GM11168 (cell line): Measurements from ENCODE around the gene ADK.

Experiments
- in situ Hi-C: fragments of 300-500 bp; cut with MboI; formaldehyde crosslinking; loops from one replicate; pipeline ENCODE4 v1.12.0; 2022; ENCODE audit warnings: low sequenced_read_pairs; ENCODE audit not compliant: unreplicated experiment

Gene ADK

GRCh38 chr10:74139981-74140380 lies 11.0 kb upstream of the ADK start:
- in situ Hi-C loops: loop anchor here (10.0 kb wide), 2 partner anchors 85 to 625 kb away; no protein-coding TSS in a partner anchor

- in situ Hi-C loops: loop anchor here (10.0 kb wide), 1 partner anchor 84 kb away; no protein-coding TSS in a partner anchor
These were observed 10.5 kb upstream of the ADK start for GRCh38 chr10:74140553-74140952.

- in situ Hi-C loops: loop anchor here (10.0 kb wide), 1 partner anchor 80 kb away; no protein-coding TSS in a partner anchor
These were observed 5.9 kb upstream of the ADK start for GRCh38 chr10:74145133-74145532.

GRCh38 chr10:74146980-74147379 lies 4.0 kb upstream of the ADK start:
- in situ Hi-C loops: loop anchor here (10.0 kb wide), 1 partner anchor 78 kb away; no protein-coding TSS in a partner anchor

- in situ Hi-C loops: no loop called here
These were observed 624 bp upstream of the ADK start, which contains the start of gene AP3M1 for GRCh38 chr10:74150204-74150989. TSS of gene AP3M1 (minus strand) at chr10:74150828. CDS start at chr10:74138379, 12,449 bp downstream.

GRCh38 chr10:74151879-74152722 lies 1.1 kb downstream of the ADK start:
- in situ Hi-C loops: no loop called here

GRCh38 chr10:74153123-74153522 lies 2.1 kb downstream of the ADK start:
- in situ Hi-C loops: no loop called here

GRCh38 chr10:74153676-74154075 lies 2.7 kb downstream of the ADK start:
- in situ Hi-C loops: no loop called here

GRCh38 chr10:74156919-74157289 lies 5.9 kb downstream of the ADK start:
- in situ Hi-C loops: no loop called here

GRCh38 chr10:74160013-74160412 lies 9.0 kb downstream of the ADK start:
- in situ Hi-C loops: no loop called here

GRCh38 chr10:74163319-74164068 lies 12.5 kb downstream of the ADK start:
- in situ Hi-C loops: no loop called here

- in situ Hi-C loops: no loop called here
These were observed 13.9 kb downstream of the ADK start for GRCh38 chr10:74164716-74165529.

GRCh38 chr10:74165530-74165901 lies 14.5 kb downstream of the ADK start:
- in situ Hi-C loops: no loop called here

- in situ Hi-C loops: no loop called here
These were observed 16.4 kb downstream of the ADK start for GRCh38 chr10:74167443-74167842.

GRCh38 chr10:74171625-74172024 lies 20.6 kb downstream of the ADK start:
- in situ Hi-C loops: no loop called here

GRCh38 chr10:74174521-74174920 lies 23.5 kb downstream of the ADK start:
- in situ Hi-C loops: no loop called here

- in situ Hi-C loops: no loop called here
These were observed 24.7 kb downstream of the ADK start for GRCh38 chr10:74175510-74176379.

GRCh38 chr10:74176380-74177139 lies 25.5 kb downstream of the ADK start:
- in situ Hi-C loops: no loop called here
